ENCODE data around the gene HTR1B.

DNA sequence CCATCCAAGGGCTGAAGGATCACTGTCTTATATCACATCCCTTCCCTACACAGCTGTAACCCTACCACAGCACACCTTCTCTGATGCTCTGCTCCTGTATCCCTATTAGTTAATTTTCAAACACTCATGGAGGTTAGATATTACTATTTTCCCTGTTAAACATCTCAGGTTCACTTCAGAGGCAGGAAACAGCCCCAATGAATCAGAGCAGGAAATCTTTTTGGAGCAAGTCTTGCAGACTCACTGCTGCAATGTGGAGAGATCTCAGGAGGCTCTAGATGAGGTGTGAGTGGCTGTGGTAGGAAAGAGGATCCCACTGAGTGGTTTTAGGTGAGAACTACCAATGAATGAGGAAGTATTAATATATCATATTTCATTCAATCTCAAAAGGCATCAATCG is 19.7 kb upstream of the HTR1B start:
- TF ChIP-seq, protein P1, sequence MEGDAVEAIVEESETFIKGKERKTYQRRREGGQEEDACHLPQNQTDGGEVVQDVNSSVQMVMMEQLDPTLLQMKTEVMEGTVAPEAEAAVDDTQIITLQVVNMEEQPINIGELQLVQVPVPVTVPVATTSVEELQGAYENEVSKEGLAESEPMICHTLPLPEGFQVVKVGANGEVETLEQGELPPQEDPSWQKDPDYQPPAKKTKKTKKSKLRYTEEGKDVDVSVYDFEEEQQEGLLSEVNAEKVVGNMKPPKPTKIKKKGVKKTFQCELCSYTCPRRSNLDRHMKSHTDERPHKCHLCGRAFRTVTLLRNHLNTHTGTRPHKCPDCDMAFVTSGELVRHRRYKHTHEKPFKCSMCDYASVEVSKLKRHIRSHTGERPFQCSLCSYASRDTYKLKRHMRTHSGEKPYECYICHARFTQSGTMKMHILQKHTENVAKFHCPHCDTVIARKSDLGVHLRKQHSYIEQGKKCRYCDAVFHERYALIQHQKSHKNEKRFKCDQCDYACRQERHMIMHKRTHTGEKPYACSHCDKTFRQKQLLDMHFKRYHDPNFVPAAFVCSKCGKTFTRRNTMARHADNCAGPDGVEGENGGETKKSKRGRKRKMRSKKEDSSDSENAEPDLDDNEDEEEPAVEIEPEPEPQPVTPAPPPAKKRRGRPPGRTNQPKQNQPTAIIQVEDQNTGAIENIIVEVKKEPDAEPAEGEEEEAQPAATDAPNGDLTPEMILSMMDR (IDR thresholded peaks at IDR 0.05; ENCODE audit: insufficient read depth, low read length) = no peak
- no peak for TF ChIP-seq POLR2AphosphoS5 (IDR thresholded peaks at IDR 0.05; ENCODE audit: low read depth)
- TF ChIP-seq, protein P2, sequence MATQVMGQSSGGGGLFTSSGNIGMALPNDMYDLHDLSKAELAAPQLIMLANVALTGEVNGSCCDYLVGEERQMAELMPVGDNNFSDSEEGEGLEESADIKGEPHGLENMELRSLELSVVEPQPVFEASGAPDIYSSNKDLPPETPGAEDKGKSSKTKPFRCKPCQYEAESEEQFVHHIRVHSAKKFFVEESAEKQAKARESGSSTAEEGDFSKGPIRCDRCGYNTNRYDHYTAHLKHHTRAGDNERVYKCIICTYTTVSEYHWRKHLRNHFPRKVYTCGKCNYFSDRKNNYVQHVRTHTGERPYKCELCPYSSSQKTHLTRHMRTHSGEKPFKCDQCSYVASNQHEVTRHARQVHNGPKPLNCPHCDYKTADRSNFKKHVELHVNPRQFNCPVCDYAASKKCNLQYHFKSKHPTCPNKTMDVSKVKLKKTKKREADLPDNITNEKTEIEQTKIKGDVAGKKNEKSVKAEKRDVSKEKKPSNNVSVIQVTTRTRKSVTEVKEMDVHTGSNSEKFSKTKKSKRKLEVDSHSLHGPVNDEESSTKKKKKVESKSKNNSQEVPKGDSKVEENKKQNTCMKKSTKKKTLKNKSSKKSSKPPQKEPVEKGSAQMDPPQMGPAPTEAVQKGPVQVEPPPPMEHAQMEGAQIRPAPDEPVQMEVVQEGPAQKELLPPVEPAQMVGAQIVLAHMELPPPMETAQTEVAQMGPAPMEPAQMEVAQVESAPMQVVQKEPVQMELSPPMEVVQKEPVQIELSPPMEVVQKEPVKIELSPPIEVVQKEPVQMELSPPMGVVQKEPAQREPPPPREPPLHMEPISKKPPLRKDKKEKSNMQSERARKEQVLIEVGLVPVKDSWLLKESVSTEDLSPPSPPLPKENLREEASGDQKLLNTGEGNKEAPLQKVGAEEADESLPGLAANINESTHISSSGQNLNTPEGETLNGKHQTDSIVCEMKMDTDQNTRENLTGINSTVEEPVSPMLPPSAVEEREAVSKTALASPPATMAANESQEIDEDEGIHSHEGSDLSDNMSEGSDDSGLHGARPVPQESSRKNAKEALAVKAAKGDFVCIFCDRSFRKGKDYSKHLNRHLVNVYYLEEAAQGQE (IDR thresholded peaks at IDR 0.05; ENCODE audit: insufficient replicate concordance, low read depth) = no peak
- no peak for TF ChIP-seq SPI1 (IDR thresholded peaks at IDR 0.05; ENCODE audit: borderline replicate concordance, low read depth)
- no peak for TF ChIP-seq GABPA (IDR thresholded peaks at IDR 0.05; ENCODE audit: low read depth)

All from HL-60 (cell line).